NK-92 treated with Interleukin-12 subunit alpha and Interleukin-12 subunit beta, amount 100 ng/mL, for 24 hours (cell line): ENCODE measurements around the gene FAM163B.

Source experiments
- DNase-seq: peaks from one replicate; lab custom pipeline; 2025; lab: John Stamatoyannopoulos, UW

Gene FAM163B

DNA sequence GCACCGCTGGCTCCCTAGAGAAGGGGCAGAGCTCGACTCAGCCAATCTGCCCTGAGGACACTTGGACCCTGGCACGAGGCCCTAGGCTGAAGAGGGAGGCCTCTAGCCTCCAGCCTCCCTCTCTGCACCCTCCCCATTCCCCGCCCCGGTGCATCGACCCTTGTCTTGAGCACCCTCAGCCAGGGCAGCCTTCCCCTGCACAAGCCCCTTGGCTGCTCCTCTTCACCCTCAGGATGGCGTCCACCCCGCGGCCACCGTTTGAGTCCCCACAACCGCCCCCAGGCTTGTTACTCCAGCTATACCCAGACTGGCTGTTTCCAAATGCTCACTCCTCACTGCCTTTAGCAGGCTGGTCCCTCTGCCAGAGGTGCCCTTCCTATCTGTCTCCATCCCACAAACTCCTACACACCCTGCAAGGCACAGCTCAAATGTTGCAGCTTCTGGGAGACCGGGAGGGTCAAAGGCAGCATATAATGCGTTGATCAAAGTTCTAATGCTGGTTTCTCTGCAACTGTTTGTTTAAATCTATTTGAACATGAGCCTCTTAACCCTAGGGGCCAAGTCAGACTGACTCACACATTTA lies 6.5 kb upstream of the FAM163B start:
- no peak for DNase-seq

DNA sequence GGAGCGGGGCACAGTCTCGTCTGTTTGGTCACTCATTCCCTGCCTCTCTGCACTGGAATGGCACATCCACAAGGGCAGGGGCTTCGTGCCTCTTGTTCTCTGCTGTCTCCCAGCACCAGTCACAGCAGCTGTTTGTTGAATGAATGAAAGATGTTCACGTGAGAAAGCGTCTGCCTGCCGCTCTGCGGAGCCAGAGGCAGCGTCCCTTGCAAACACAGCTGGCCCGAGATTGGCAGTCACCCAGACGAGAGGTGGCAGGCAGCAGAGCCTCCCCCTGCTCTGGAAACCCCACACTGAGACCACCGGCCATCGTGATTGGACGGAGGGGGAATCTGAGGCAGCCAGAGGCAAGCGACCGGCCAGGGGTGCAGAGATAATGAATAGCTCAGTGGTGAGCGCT lies 6.0 kb upstream of the FAM163B start:
- no peak for DNase-seq

DNA sequence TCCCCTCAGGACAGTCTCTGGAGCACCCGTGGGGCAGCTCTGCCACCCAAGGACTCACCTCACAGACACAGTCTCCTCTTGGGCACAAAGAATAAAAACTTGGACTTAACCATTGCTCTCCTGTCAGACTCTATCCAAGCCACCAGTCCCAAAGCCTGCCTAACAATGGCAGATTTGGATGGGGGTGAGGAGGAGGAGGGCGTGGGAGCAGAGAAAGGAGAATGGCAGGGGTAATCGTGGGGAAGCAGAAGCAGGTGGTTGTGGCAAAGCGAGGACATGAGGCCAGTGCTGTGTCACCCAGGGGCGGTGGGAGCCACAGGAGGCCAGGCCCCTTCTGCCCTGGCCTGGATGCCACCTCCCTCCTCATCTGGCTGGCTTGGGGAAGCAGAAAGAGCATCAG lies 5.5 kb upstream of the FAM163B start:
- no peak for DNase-seq

DNA sequence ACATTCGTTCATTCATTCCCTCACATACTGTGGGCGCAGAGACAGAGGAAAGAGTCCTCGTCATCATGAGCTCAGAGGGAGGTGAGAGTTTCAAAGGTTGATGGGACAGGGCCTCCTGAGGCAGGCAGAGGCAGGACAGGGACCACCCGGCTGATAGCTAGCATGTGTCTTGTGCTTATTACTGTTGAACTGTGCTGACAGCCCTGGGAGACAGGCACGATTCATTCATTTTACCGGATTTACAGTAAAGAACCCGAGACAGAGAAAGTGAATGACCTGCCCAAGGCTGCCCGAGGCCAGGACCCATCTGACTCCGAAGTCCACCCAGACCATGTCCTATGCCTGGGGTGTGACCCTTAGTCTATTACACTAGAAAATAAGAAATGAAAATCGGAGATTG lies 4.9 kb upstream of the FAM163B start:
- DNase-seq = no peak

DNA sequence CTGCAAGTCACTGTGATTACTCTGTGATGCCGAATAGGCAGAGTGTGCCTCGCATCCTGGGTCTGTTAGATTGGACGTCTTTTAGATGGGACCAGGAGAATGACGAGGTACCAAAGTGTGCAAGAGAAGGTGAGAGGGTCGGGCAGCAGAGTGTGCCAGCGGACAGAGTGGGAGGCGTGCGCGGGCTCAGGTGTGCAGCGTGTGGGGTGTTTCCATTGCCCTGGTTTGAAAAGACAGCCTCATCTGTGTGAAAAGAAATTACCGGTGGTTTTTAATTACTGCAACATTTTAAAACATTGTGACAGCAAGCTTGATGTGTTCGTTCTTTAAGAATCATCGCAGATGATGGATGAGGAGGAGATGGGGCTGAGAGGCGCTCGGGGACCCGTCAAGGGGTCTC lies 4.2 kb upstream of the FAM163B start:
- no peak for DNase-seq

- DNase-seq = no peak
Measured at GRCh38 chr9:133612816-133613215, 3.6 kb upstream of the FAM163B start.

DNA sequence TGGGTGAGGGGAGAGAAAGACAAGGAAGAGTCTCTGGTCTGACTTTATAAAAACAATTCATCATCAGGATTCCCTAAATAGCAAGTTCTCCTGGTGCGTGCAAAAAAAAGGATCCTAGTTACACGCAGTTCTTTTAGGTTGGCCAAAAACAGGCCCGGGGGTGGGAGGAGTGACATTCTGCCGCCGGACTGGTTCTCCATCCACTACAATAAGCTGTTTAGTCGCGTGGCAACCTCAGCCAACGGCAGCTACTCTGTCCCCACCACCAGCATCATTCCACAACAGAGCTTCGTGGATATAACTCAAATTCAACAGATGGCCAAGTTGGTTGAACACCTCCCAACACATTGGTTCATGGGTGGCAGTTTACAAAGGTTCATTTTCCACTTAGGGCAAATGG lies 2.9 kb upstream of the FAM163B start:
- DNase-seq = no peak

GRCh38 chr9:133610845-133611244 lies 1.7 kb upstream of the FAM163B start:
- DNase-seq = no peak

DNA sequence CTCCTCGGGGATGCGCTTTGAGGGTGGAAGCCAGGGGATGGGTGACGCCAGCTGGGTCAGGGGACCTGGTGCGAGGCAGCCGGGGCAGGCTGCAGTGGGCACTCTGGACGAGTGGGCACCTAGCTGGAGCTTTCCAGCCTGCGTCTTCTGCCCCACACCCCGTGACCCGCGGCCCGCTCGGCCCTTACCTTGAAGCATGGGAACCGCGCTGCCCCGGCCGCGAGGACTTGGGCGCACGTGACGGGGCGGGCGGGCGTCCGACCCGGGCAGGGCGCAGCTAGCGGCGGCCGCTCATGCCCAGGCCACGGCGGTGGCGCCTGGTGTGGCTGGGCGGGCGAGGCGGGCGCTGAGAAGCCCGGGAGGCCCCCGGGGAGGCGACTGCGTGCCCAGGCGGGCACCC lies 300 bp downstream of the FAM163B start:
- no peak for DNase-seq

GRCh38 chr9:133608382-133608781 lies 807 bp downstream of the FAM163B start:
- DNase-seq = no peak

- no peak for DNase-seq
Measured at GRCh38 chr9:133607976-133608375, 1.2 kb downstream of the FAM163B start.

- DNase-seq = no peak
Measured at GRCh38 chr9:133607381-133607780, 1.8 kb downstream of the FAM163B start.

DNA sequence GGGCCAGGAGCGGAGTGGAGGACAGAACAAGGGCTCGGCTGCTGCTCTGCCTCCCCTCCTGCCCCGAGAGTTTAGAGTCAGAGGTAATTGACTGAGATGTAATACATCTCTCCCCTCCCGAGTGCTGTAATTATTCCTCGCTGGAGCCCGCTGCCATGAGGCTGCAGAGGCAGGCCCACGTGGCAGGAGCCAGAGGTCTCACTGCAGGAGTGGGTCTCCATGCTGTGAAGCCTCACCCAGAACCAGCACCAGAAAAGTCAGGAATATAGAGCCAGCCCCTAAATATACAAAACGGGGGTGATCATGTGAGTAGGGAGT lies 2.5 kb downstream of the FAM163B start:
- no peak for DNase-seq

DNA sequence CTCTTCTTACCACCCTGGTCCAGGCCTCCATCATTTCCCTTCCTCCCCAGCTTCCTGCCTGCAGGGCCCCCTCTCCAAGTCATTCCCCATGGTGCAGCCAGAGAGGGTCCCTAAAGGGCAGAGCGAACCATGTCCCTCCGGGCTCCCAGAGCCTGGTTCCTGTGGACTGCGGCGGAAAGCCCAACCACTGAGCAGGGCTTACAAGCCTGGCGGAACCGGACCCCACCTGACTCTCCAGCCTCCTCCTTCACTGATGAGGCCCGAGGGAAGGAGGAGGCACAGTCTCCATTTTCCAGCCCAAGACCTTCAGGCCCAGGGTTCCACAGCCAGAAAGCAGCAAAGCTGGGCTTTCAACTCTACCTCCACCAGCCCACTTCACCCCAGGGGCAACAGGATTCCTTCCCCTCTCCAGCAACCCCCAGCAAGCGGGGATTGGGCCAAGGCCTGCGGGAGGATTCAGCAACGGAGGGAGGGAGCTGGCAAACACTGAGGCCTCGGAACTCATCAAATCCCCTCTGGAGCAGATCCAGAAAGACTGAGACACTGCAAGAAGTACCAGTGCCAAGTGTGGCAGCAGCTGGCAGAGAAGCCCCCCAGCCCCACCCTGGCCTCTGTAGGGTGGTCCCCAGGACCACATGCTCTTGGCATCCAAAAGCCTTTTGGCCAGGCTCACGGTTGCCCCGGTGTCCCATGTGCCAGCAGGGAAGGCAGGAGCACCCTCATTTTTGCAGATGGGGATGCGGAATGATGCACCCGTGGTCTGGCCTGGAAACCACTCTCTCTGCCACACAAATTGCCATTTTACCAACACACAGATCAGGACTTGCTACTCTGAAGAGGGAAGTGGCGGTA lies 3.1 kb downstream of the FAM163B start:
- DNase-seq = no peak

DNA sequence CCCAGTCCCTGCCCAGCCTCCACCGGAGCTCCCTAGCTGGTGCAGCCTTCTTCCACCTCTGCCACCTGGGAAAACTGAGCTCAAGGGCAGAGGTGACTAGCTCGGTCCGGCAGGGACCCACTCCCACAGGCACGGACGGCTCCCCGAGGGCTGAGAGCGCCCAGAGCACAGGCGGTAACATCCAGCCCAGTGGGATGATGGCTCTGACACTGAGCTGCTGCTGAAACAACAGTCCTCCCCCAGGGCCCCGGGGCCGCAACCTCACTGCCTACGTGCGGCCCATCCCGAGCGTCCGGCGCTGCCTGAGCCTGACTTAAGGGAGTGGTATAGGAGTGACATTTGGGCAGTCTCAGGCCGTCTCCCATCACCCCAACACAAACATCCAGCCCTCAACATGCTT lies 3.7 kb downstream of the FAM163B start:
- no peak for DNase-seq

DNA sequence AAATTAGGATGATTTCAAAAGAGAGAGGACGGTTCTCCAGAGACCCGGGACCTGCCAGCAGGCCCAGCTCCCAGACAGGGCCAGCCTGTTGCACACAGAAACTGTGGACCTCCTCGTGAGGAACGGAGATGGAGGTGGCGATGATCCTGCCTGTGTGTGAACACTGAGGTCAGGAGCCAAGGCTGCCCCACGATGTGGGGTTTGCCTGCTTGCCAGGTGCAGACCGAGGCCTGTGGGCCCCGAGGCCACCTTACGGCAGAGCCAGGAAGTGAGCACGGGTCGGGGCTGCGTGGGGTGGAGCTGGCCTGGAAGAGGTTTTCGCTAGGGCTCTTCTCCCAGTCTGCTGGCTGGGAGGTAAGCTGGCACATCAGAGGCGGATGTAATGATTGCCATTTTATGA lies 4.3 kb downstream of the FAM163B start:
- no peak for DNase-seq

- no peak for DNase-seq
Measured at GRCh38 chr9:133604214-133604613, 5.0 kb downstream of the FAM163B start.

DNA sequence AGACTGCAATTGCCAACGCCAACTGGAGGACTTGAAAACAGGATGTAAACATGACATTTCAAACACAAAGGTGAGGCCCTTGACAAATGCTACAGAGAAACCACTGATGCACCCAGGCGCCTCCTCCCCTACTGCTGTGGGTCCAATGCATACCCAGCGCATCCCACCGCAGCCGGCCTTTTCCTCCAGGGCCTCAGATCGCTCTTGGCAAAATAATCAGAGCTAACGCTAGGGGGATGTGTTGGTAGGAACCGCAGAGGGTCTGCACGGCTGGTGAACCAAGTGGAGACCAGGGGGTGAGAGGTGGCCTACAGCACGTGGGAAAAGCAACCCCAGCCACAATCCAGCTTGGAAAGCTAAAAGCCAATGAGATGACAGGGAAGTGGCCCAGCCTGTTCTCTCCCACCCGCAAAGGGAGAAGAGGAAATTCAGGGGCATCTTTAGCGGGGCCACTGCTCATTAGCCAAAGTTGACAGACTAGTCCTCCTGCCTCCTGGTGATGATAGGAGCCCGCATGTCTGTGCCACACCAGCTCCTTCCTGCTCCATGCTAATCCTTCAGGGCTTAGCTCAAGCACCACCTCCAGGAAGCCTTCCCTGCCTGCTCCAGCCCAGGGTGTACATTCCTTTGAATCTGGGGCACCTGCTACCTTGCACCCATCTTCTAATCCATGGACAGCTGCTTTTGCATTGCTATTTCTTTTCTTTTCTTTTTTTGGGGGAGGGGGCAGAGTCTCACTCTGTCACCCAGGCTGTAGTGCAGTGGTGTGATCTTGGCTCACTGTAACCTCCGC lies 5.9 kb downstream of the FAM163B start:
- DNase-seq = no peak

DNA sequence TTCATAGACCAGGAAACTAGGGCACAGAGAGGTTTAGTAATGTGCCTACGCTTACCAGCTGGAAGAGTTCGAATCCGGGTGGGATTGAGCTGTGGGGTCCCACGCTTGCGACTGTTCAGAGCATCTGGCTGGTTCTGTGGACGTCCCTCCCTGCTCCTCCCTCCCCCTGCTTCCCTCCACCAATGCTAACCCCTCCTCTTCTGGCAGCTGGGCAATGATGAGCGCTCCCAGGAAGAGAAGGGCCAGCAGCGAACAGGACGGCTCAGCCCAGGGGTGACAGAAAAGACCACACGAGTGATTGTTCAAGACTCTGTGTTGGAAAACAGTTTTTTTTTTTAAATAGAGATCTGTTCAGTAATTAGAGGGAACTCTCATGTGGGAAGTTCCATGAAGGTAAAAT lies 6.9 kb downstream of the FAM163B start:
- no peak for DNase-seq

DNA sequence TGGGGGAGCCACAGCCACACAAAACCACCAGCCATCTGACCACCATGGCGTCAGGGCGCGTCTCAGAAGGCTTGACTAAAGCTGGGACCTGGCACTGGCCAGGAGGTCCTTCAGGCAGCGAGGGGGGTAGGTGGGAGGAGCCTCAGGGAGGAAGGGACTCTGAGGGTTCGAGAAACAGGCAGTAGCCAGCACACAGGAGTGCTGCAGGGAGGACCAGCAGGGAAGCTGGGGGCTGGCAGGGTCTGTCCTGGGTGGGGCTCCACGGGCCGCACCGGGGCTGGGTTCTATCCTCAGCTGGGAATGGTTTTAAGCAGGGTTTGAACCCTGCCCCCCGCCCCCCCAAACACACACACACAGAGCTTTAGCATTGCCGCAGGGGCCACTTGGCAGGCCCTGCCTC lies 7.4 kb downstream of the FAM163B start:
- no peak for DNase-seq

DNA sequence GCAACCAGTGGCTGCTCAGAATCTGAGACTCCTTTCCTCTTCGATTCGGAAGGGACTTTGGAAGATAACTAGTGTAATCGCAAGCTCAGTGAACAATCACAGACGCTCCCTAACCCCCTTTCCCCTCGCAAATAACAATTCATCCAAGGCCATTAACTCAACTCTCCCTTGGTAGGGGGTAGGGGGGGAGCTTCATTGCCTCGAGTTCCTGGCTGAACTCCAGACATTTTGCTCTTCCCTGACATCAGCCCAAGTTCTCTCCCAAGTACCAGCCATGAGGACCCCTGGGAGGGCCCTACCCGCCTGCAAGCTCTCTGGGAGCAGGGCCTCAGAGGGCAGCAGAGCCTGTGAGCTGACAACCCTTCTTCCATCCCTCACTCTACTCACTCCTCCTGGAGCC lies 8.4 kb downstream of the FAM163B start:
- no peak for DNase-seq

GRCh38 chr9:133599470-133600173 lies 9.6 kb downstream of the FAM163B start:
- no peak for DNase-seq

GRCh38 chr9:133598978-133599377 lies 10.2 kb downstream of the FAM163B start:
- DNase-seq = no peak
